HUDEP-2 (cell line): ENCODE results near the gene NCBP3.
A peak's percentile ranks its signal among the peaks of the same experiment; 100 is the strongest.

Experiments
- DNase-seq, 76 experiments: peaks; one replicate each; lab custom pipeline; 2025; ENCODE audit not compliant: unreplicated experiment in 76 of 76; lab: John Stamatoyannopoulos, UW

The NCBP3 gene

DNA sequence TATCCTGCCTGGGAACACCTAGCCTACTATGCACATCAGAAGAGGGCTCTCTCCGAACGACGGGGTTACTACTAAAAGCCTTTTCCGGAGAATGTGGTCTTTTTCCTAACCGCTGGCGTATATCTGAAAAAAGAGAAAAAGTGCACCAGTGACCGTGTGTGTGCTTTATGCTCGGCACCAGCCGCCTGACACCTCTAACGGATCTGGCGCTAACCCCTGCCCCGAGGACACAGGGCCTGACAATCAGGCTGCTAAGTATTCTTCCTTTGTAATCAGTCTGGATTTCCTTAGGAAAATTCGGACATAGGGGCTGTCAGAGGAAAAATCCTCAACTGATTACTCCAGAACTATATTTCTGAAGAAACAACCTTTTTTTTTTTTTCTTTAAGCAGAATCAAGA, 31.7 kb downstream of the NCBP3 start:
- no peak for DNase-seq

DNA sequence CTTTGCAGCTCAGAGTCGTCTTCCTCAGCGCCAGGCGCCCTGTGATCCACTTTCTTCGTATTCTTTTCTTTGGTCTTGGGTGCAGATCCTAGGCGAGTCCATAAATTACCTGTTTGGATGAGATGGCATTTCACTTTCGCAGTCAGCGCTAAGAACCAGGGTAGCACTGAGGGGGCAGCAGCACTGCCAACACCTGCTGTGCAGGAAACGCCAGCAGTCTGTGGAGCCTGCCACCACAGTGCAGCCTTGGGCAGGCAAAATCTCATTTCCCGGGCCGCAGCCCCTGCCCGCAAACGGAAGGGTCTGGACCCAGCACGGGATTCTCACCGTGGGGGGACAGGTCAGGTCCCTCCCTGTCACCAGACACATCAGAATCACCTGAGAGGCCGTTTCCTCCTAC, 32.9 kb downstream of the NCBP3 start:
- DNase-seq, result no peak

- DNase-seq, result peak in 1 of 76 experiments; percentile 3
Measured at GRCh38 chr17:3812771-3813170, 33.3 kb downstream of the NCBP3 start.

- DNase-seq, result no peak
Measured at GRCh38 chr17:3812284-3812683, 33.8 kb downstream of the NCBP3 start.

DNA sequence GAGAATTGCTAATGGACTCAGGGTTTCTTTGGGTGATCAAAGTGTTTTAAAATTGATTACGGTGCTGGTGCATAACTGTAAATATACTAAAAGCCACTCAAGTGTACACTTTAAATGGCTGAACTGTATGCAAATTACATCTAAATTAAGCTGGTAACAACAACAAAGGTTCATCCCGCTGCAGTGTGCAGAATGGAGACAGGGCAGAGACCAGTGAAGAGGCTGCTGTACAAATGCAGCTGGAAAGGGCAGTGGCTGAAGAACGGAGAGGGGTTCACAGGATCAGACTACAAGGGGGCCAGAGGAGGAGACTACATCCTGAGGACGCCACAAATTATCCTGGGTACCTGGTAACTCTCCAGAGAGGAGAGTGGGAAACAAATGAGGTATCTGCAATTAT, 36.0 kb downstream of the NCBP3 start:
- DNase-seq, result no peak

DNA sequence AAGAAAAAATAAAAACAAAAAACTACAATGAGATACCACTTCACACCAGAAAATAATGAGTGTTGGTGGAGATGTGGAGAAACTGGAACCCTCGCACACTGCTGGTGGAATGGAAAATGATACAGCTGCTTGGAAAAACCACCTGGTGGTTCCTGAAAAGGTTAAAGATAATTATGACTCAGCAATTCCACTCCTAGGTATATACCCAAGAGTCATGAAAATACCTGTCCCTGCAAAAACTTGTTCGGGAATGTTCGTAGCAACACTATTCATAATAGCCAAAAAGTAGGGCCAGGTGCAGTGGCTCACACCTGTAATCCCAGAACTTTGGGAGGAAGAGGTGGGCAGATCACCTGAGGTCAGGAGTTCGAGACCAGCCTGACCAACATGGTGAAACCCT, 36.9 kb downstream of the NCBP3 start:
- no peak for DNase-seq

- no peak for DNase-seq
Measured at GRCh38 chr17:3808701-3809100, 37.3 kb downstream of the NCBP3 start.

DNA sequence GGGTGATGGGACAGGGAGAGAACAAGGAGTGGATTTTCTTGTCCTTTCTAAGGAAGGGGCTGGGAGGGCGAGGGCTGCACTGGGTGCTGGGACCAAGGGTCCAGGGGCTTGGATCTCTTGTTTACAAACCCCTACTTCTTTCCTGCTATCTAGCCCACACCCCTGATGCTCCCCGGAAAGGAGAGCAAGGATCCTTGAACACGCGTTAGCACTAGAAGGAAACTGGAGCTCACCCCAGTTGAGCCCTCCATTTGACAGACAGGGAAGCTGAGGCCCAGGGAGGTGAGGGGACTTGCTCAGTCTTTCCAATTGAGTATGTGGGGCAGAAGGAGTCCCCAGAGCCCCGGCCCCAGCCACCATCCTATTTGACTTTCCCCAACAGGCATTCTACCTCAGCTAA, 40.5 kb downstream of the NCBP3 start:
- no peak for DNase-seq

GRCh38 chr17:3804503-3804931, 41.5 kb downstream of the NCBP3 start:
- DNase-seq, result peak in 1 of 76 experiments; percentile 2

DNA sequence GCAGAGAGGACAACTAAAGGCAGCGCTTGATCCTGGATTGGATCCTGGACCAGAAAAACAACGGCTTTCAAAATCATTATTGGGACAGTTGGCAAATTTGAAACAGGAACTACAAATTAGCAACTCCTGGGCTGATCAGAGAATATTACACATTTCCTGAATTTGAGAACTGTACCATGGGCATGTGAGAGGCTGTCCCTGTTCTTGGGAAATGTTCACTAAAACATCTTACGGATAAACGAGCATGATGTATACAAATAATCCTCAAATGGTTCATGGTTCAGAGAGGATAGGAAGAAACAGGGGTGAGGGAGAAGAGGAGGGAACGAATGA, 42.8 kb downstream of the NCBP3 start:
- DNase-seq, result no peak

DNA sequence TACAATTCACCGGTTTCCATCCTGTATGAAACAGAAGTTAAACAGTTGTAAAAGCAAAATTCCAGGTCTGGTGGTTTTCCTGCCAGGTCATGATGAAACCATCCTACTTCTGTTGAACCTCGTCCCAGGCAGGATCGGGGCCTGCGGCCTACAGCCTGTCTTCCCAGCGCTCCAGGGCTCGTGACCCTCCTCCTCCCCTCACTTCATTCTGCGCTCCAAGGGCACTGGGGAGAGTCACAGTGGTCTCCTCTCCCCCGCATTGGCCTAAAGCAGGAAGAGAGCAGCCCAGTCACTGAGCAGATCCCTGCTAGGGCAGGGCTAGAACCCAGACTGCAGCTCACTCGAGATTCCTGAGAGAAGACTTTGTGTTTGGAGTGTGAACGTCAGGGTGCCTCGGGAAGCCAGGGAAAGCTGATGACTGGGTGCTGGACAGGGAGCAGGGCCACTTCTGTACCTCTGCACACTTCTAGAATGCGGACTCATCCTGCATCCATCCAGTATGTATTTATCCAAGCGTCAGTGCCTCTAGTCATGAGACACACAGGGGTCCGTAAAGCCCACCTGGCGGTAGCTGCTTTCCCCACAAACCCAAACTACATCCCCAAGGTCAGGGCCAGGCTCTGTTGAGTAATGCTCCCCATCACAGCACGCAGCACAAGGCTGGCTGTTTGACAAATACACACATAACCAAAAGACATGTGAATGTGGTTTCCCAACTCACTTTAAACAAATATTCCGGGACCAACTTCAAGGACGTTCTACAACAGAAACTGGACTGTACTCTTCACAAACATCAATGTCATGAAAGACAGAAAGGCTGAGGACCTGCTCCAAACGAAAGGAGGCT, 43.4 kb downstream of the NCBP3 start:
- DNase-seq, result no peak

DNA sequence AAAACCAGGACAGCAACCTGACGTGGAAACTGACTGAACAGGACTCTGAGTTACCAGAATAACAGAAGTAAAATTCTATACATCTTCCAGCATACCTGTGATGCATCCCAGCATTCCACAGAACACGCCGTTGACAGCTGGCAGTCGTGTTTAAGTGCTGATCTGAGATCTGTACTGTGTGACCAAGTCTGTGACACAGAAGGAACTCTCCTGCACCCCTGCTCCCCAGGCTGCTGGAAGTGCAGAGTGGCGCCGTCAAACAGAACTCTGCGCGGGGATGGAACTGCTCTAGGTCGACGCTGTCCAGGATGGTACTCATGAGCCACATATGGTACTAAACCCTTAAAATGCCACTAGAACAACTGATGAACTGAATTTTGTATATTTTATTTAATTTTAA, 44.3 kb downstream of the NCBP3 start:
- DNase-seq, result no peak

- no peak for DNase-seq
Measured at GRCh38 chr17:3801347-3801746, 44.7 kb downstream of the NCBP3 start.

DNA sequence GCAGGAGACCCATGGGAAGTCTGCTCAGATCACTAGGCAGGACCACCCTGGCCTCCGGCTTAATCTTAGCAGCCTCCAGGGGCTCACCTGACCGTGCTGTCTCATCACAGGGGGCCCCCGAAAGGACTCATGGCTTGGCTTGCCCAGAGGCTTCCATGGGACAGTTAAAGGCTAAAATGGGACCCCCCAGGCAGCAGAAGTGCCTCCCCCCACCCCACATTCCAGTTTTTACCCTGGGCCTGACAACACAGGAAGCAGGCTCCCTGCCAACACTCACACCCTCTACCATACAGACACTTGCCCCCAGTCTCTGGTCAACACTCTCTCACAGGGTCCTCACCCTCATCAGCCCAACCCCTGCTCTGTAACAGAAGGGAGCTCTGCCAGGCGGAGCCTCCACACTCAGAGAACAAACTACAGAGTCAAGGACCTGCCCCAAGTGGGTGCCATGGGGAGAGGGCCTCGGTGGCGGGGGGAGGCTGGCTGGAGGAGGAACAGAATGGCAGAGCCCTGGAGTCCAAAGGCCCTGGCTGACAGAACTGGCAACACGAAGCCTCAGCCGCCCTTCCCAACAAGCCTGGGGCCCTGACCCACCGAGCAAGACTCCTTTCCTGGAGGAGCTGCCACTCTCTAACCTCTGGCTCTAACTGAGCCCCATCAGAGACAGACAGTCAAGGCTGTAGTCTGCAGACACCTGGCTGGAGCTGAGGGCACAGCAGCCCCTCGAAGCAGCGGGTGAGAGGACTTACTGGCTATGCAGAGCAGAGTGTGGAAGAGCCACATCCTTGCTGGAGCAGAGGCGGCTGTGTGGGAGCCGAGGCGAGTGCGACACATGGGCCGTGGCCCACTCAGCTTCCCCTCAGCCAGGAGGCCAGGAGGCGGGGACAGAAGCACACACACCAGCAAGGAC, 45.4 kb downstream of the NCBP3 start, which contains the start of gene ITGAE:
Gene ITGAE, minus strand, starts transcription at position 827 of the 910 bp plus-strand sequence. Its CDS starts 44 bp downstream, at position 783.
- DNase-seq, result no peak

DNA sequence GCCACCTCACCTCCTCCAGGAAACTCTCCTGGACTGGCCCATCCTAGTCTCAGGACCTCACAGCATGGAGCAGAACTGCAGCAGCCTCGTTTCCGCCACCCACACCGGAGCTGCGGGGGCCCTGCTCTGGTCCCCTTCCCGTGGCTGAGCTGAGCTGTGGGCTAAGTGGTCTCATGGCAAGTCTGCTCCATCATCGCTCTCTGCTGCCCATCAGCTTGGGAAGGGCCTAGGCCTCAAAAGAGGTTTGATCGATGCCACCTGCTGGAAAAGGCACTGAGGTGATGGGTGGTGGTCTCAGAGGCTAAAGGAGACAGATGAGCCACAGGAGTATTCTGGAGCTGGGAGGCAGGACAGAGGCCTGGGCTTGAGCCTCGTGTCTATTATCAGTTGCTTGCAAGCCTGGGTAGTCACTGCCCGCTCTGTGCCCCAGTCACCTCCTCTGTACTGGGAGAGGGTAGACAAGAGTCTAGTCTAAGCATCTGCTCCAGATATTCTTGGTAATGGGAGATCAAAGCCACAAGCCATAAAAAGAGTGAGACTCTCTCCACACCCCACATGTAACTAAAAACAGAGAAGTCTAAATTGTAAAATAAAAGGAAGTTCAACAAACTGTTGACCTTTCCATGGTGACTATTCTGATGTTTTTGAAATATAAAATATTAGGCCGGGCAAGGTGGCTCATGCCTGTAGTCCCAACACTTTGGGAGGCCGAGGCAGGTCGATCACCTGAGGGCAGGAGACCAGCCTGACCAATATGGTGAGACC, 46.7 kb downstream of the NCBP3 start:
- no peak for DNase-seq

DNA sequence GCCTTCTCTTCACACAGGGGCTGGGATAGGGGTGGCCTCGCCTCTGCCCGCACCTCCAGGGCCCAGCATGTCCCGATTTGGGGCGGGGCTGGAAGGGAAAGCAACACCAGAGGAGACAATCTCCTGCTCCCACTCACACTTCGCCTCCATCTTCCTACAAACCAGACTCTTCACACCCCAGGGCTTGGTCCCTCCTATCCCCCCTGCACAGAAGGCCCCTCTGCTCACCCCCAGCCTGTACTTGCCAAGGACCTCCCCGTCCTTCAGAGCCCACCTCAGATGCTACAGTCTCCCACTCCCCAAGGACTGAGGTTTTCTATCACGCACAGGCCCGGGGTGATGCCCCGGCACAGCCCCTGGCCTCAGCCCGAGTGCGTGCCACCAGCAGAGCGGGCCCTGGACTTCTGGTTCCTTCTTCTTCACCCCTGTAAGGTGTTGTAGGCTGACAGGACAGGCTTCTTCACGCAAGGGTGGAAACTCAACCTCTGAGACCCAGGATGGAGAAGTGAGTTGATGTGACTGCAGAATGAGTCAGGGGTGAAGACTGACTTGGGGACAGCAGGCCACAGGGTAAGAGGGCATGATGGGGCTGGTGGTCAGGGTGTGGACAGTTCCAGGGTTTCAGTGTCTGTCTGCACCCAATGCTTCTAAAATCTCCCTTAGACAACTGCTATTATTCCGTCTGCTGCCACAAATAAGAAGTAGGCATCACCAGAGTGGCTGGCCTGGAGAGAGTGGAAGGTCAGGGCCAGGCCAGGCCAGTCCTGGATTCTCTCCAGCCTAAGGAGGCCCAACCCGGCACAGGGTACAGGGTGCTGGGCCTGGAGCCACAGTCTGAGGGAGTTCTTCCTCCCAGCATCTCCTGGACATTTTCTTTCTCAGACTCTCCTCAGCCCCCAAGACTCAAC, 47.5 kb downstream of the NCBP3 start:
- no peak for DNase-seq

GRCh38 chr17:3796822-3797170, 49.2 kb downstream of the NCBP3 start:
- no peak for DNase-seq

DNA sequence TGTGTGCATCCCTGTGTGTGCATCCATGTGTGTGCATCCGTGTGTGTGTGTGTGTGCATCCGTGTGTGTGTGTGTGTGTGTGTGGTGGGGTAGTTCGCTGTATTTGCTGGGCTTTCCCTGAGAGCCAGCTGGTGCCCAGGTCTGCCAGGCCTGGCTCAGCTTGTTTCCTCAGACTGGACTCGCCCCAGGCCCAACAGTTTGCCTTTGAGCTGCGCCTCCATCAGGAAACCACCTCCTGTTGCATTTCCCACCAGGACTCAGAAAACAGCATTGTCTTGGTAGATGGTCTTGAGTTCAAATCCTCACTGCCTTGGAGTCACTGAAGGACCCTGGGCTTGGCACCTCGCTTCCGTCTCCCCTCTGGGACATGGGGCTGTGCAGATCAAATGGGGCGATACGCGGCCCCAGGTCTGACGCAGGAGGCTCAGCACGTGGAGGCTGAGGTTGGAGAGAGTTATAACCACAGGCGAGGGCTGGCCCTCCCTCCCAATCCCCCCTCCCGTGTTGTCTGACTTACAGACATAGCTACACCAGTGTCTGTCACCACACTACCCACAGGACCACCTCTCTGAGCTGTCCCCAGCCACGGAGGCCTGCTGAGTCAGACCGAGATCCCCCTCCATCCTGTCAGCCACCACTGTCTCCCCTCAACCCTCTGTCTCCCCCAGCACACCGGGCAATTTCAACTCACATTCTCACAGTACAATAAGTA, 49.8 kb downstream of the NCBP3 start:
- no peak for DNase-seq

DNA sequence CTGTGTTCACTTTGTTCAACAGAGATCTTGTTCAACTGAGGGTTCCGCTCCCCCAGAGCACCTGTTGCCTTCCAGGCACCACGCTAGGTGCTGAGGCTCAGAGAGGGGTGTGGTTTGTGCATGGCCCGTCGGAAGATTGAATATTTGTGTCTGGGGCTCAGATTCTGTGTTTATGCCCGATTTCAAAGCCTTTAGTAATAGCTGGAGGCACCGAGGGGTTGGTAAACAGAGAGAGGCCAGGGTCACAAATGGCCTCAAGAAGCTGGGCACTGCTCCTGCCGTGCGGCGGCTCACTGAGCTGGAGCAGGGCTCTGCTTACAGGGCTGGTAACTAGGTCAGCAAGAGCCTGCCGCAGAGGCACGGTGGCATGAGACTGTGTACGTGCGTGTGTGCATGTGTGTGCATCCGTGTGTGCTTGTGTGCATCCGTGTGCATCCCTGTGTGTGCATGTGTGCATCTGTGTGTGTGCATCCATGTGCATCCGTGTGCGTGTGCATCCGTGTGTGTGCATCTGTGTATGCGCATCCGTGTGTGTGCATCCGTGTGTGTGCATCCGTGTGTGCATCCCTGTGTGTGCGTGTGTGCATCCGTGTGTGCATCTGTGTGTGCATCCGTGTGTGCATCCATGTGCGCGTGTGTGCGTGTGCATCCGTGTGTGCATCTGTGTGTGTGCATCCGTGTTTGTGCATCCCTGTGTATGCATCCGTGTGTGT, 50.5 kb downstream of the NCBP3 start:
- DNase-seq, result no peak
